Anterior cingulate cortex (tissue), 58 donors: ENCODE results near the gene DNAJC24.

Source experiments
- DNase-seq, 58 donors: peaks; one replicate each; lab custom pipeline; 2025; lab: John Stamatoyannopoulos, UW

DNAJC24 gene

DNA sequence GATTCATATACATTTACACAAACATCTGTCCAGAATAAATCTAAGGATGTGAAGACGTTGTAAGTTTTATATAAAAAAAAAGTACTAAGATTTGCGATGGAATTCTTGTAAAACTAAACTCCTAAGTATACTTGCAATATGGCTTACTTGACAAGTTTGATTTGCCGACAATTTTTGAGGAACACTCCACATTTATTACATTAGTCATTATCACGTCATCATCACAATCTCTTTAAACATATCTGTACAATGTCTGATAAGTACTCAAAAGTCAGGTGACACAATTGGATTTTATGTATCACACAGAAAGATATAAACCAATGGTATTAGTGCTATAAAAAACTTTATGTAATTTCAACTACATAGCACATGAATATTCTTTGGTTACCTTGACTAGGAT is 109.4 kb downstream of the DNAJC24 start:
- DNase-seq, result no peak

DNA sequence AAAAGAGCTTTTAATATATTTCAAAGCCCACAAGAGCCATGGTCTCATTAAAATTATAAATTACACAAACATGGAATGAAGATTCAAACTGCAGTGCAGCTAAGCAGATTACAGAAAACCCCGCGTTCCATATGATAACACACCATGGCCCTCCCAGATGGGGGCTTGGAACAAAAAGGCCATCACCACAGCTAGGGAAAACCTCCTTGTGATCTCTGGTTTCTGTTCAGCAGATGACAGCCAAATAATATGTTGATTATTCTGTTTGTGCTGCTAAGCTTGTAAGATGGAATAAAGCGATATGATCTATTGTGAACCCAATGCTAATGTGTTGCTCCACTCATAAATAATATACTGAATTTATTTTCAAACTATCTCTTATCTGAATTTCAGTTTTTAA is 111.3 kb downstream of the DNAJC24 start:
- no peak for DNase-seq
